K562 (cell line): ENCODE data around the gene IDUA. TPM values are rescaled to one million over a fixed set of nuclear protein-coding genes. Genes with fewer than 3 reads are reported as not detected.
A peak's percentile ranks its signal among the peaks of the same experiment; 100 is the strongest.

Experiments used
- ATAC-seq: fragments of 200-7000 bp; cut with Tn5 transposase; 3 replicates; pipeline ENCODE4 v1.9.1; 2020; ENCODE audit warnings: moderate library complexity
- BruUV-seq: library from RNA; stranded (reverse); fragments of 400-500 nt; replicated peaks from 2 replicates; lab custom pipeline; 2021; lab: Mats Ljungman, UMichigan
- CTCF ChIA-PET: fragments of 300-600 bp; formaldehyde crosslinking; extraction: SDS; loops from one replicate; lab custom pipeline; 2021; ENCODE audit warnings: low intra/inter-chr PET ratio; lab: Yijun Ruan, JAX
- POLR2A ChIA-PET: fragments of 300-600, 350-650 bp; sonication (Branson Sonifier 250); formaldehyde crosslinking; extraction: SDS; loops from one replicate; lab custom pipeline; 2021; ENCODE audit warnings: antibody characterized with exemption, inconsistent platforms; lab: Yijun Ruan, JAX
- DNase-seq, 4 experiments: peaks; one replicate each; pipeline versions ENCODE4 v3.0.0 to v3.0.0-alpha.2; 2011 to 2018; ENCODE audit warnings: low spot score in 3 of 4, mixed read lengths in 3 of 4; ENCODE audit errors: extremely low read depth in 1 of 4
- FAIRE-seq: peaks from 2 replicates; lab custom pipeline; 2011; peaks lifted over from hg19 to GRCh38; lab: Jason Lieb, UNC
- H2AFZ ChIP-seq: 2 replicates; pipeline ENCODE4 v1.6.0; 2011; ENCODE audit warnings: low read depth, low read length, control low read depth, inconsistent platforms
- H3K27ac ChIP-seq: fragments of 200-600 bp; 3 replicates; pipeline ENCODE4 v1.8.0; 2011; ENCODE audit warnings: low read depth, mild to moderate bottlenecking, control low read depth, inconsistent platforms, low read length, moderate library complexity, mixed read lengths; ENCODE audit errors: extremely low read depth
- H3K27me3 ChIP-seq, 2 experiments: fragments of 300-600 bp in 1 of 2; 2 replicates in 1 of 2; 3 replicates in 1 of 2; pipeline versions ENCODE4 v1.6.0 to v1.8.0; 2011; ENCODE audit warnings: inconsistent platforms in 2 of 2, low read length in 2 of 2, mild to moderate bottlenecking in 1 of 2, mixed read lengths in 1 of 2, moderate library complexity in 1 of 2; ENCODE audit not compliant: control insufficient read depth in 2 of 2, insufficient read depth in 2 of 2
- H3K36me3 ChIP-seq: fragments of 300-600 bp; 3 replicates; pipeline ENCODE4 v1.8.0; 2011; ENCODE audit warnings: mild to moderate bottlenecking, low read length, inconsistent platforms; ENCODE audit not compliant: control insufficient read depth, insufficient read depth
- H3K4me1 ChIP-seq, 2 experiments: fragments of 200-600 bp in 1 of 2; replicated peaks in 1 of 2; 2 replicates in 1 of 2; 3 replicates in 1 of 2; pipeline versions ENCODE4 v1.5.1 to v1.8.0; 2011; ENCODE audit warnings: inconsistent platforms in 2 of 2, low read length in 2 of 2, mild to moderate bottlenecking in 1 of 2, mixed read lengths in 1 of 2, moderate library complexity in 1 of 2; ENCODE audit not compliant: control insufficient read depth in 2 of 2, insufficient read depth in 2 of 2
- H3K4me2 ChIP-seq: 2 replicates; pipeline ENCODE4 v1.6.1; 2011; ENCODE audit warnings: low read length, control low read depth, inconsistent platforms, mixed read lengths; ENCODE audit not compliant: insufficient read depth
- H3K4me3 ChIP-seq: fragments of 200-600 bp; sonication (generic), shearing (Covaris generic); 2 replicates; pipeline ENCODE4 v1.5.1; 2016; ENCODE audit warnings: control low read depth, inconsistent platforms
- H3K79me2 ChIP-seq: fragments of 200-600 bp; 3 replicates; pipeline ENCODE4 v1.8.0; 2011; ENCODE audit warnings: low read length, inconsistent platforms; ENCODE audit not compliant: control insufficient read depth, insufficient read depth
- H3K9ac ChIP-seq, 2 experiments: 2 replicates each; pipeline versions ENCODE4 v1.6.0 to v1.6.1; 2011; ENCODE audit warnings: low read depth in 2 of 2, low read length in 2 of 2, control low read depth in 1 of 2, inconsistent platforms in 1 of 2, mild to moderate bottlenecking in 1 of 2, mixed read lengths in 1 of 2; ENCODE audit not compliant: insufficient read depth in 1 of 2
- H3K9me1 ChIP-seq: one replicate; pipeline ENCODE4 v1.6.0; 2011; ENCODE audit warnings: inconsistent platforms, mild to moderate bottlenecking, low read length, moderate library complexity; ENCODE audit not compliant: control insufficient read depth, insufficient read depth
- H3K9me3 ChIP-seq: replicated peaks from 2 replicates; pipeline ENCODE4 v1.5.1; 2011; ENCODE audit warnings: low read depth, low read length, inconsistent platforms; ENCODE audit not compliant: control insufficient read depth, insufficient read depth
- H4K20me1 ChIP-seq: replicated peaks from 2 replicates; pipeline ENCODE4 v1.6.1; 2011; ENCODE audit warnings: low read length, inconsistent platforms, mixed read lengths; ENCODE audit not compliant: control insufficient read depth, insufficient read depth
- JUNB ChIP-seq: fragments of 450-650 bp; formaldehyde crosslinking; conservative IDR thresholded peaks from 2 replicates; pipeline ENCODE4 v1.4.0; 2020; ENCODE audit warnings: mild to moderate bottlenecking
- NFIC ChIP-seq: fragments of 450-650 bp; IDR thresholded peaks from 2 replicates; pipeline ENCODE4 v1.6.1; 2017; ENCODE audit warnings: mild to moderate bottlenecking, inconsistent platforms
- SREBF2 ChIP-seq: sonication (generic); formaldehyde crosslinking; IDR thresholded peaks from 2 replicates; pipeline ENCODE4 v1.4.0; 2020; ENCODE audit warnings: mild to moderate bottlenecking, missing genetic modification reagents
- USF2 ChIP-seq: sonication (generic); formaldehyde crosslinking; IDR thresholded peaks from 2 replicates; pipeline ENCODE4 v1.5.0; 2020; ENCODE audit warnings: missing genetic modification reagents
- YY1 ChIP-seq, 3 experiments: IDR thresholded peaks; 2 replicates each; pipeline ENCODE4 v1.6.1; 2011; ENCODE audit warnings: low read length in 2 of 3, mild to moderate bottlenecking in 2 of 3, moderate library complexity in 2 of 3, borderline replicate concordance in 1 of 3, control low read depth in 1 of 3, low read depth in 1 of 3; ENCODE audit not compliant: insufficient read depth in 3 of 3, insufficient replicate concordance in 2 of 3, control insufficient read depth in 1 of 3, insufficient read length in 1 of 3; ENCODE audit errors: extremely low read depth in 1 of 3
- ZNF79 ChIP-seq: fragments of 250-450 bp; sonication (Bioruptor Pico); IDR thresholded peaks from 2 replicates; pipeline ENCODE4 v1.4.0; 2020; ENCODE audit warnings: low read depth, mild to moderate bottlenecking, moderate library complexity
- WGBS: fragments of 100-300 bp; shearing (Covaris generic); methylation state at CpG from one replicate; pipeline ENCODE4 v1.1.6; 2016; ENCODE audit warnings: low coverage, mixed read lengths; ENCODE audit not compliant: insufficient coverage; ENCODE audit errors: missing lambda C conversion rate; 5-methylcytosine and 5-hydroxymethylcytosine counted together
- in situ Hi-C: fragments of 300-500 bp; cut with MboI; formaldehyde crosslinking; loops from 4 replicates; pipeline ENCODE4 v1.15.0; 2018; ENCODE audit warnings: inconsistent platforms, mixed read lengths
- intact Hi-C: fragments of 100-400 bp; cut with micrococcal nuclease; formaldehyde crosslinking; loops from 2 replicates; pipeline ENCODE4 v1.14.2; 2022
- polyA plus RNA-seq, 8 experiments: library from polyadenylated mRNA; depleted of rRNA in 4 of 8; stranded (reverse) in 5 of 8; unstranded in 3 of 8; fragments of >200 nt; fragmentation: Nextera tagmentation in 2 of 8; fragmentation: Illumina TruSeq in 1 of 8; extraction: Ambion mirVana in 2 of 8; extraction: Trizol in 1 of 8; gene quantifications; 2 replicates each; pipeline versions ENCODE4 v1.2.1 to v1.2.3, GENCODE V29; 2011 to 2014; ENCODE audit warnings: inconsistent platforms in 1 of 8, missing spikeins in 1 of 8
- total RNA-seq, 7 experiments: library from RNA; depleted of rRNA in 6 of 7; stranded (reverse); fragments of >200 nt in 6 of 7; fragmentation: Illumina TruSeq in 2 of 7; extraction: Trizol in 2 of 7; gene quantifications; 2 replicates each; pipeline versions ENCODE4 v1.2.1 to v1.2.3, GENCODE V29; 2011 to 2021; ENCODE audit warnings: low replicate concordance in 1 of 7

Gene IDUA
- total and polyA plus RNA-seq, 9 of the 15 experiments (the other 6 are each of a cell fraction or from before 2014, with no cell fraction given): 0.04 to 16.1 (median 1.2) TPM

GRCh38 chr4:1048773-1049590 is 62.1 kb downstream of the IDUA start (continued):
- TF ChIP-seq JUNB (CRISPR knock-in tag): no peak
- TF ChIP-seq ZNF79 (CRISPR knock-in tag): no peak
- no peak for TF ChIP-seq YY1 (IDR thresholded peaks at IDR 0.05; ENCODE audit: borderline replicate concordance in 1 of 3, control insufficient read depth in 1 of 3, extremely low read depth in 1 of 3, insufficient read depth in 3 of 3, insufficient read length in 1 of 3, insufficient replicate concordance in 2 of 3, low read depth in 1 of 3, low read length in 2 of 3)

- in situ Hi-C loops (no loop called here), intact Hi-C loops (loop anchor here (10.0 kb wide), 1 partner anchor 55 kb away; the partner anchor contains the start of gene SLC26A1)
- peaks cover 3% of the 10 kb centered on the region for H3K9me3 ChIP-seq
- no peak overlapping the region for H2AFZ ChIP-seq
- no peak for ATAC-seq
- H3K27ac ChIP-seq: no peak overlapping the region
- H3K4me2 ChIP-seq: no peak overlapping the region
- H3K9me1 ChIP-seq: no peaks in the 10 kb centered on the region
- 24% methylated on average over 21 of the region's 21 CpGs for WGBS
- H3K79me2 ChIP-seq: no peaks in the 10 kb centered on the region
- H3K9ac ChIP-seq: no peak overlapping the region
- CTCF ChIA-PET: no interaction called here
- BruUV-seq: no TSS peak
- H3K36me3 ChIP-seq: no peaks in the 10 kb centered on the region
- peaks cover 31 to 59% of the 10 kb centered on the region in 2 experiments for H3K27me3 ChIP-seq
- no peak overlapping the region for H3K4me3 ChIP-seq
- TF ChIP-seq SREBF2 (CRISPR knock-in tag) (no peak), NFIC (peak; percentile 52), USF2 (CRISPR knock-in tag) (peak; percentile 33; the same call in 1 of the 2 replicates)
- TF ChIP-seq, all 486 proteins: peak for 2
- FAIRE-seq (no peak), DNase-seq (no peak)
- peaks cover 1 to 45% of the 10 kb centered on the region in 2 experiments; a peak in 3 of 5 replicates for H3K4me1 ChIP-seq
- H4K20me1 ChIP-seq: no peaks in the 10 kb centered on the region
- POLR2A ChIA-PET: no interaction called here
These were observed 62.7 kb downstream of the IDUA start for GRCh38 chr4:1049591-1049905.
